GM18868 (cell line): ENCODE measurements around the gene RANGAP1.

Source experiments
- ATAC-seq: cut with Tn5 transposase; IDR thresholded peaks from one replicate; pipeline ENCODE4 v1.9.1; 2021; ENCODE audit warnings: mild to moderate bottlenecking, moderate library complexity; ENCODE audit not compliant: unreplicated experiment

The RANGAP1 gene

GRCh38 chr22:41238570-41239442 lies 47.2 kb downstream of the RANGAP1 start:
- no peak for ATAC-seq

GRCh38 chr22:41237707-41238569 lies 48.0 kb downstream of the RANGAP1 start:
- no peak for ATAC-seq

DNA sequence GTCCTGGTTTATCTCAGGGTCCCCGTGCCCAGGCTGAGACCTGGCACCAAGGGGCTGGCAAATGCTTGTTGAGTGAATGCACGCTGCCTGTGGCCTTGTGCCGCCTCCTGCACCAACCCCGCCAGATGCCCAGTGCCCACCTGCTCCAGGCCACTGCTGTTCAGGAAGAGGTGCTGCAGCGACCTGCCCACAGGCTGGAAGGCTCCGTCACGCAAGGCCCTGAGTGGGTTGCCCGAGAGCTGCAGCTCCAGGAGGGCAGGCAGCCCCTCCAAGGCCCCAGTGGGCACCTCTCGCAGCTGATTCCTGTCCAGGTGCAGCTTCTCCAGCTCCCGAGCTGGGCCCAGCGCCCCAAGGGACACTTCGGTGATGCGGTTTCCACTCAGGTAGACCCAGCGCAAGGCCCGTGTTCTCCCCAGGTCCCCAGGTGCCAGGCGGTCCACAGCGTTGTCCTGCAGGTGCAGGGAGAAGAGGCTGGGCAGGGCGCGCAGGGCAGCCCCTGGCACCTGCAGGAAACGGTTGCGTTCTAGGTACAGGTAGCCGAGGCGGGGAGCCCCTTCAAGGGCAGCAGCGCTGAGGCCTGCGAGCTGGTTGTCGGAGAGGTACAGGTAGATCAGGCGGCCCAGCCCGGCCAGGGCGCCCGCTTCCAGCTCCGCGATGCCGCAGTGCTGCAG lies 48.8 kb downstream of the RANGAP1 start:
- ATAC-seq = no peak

DNA sequence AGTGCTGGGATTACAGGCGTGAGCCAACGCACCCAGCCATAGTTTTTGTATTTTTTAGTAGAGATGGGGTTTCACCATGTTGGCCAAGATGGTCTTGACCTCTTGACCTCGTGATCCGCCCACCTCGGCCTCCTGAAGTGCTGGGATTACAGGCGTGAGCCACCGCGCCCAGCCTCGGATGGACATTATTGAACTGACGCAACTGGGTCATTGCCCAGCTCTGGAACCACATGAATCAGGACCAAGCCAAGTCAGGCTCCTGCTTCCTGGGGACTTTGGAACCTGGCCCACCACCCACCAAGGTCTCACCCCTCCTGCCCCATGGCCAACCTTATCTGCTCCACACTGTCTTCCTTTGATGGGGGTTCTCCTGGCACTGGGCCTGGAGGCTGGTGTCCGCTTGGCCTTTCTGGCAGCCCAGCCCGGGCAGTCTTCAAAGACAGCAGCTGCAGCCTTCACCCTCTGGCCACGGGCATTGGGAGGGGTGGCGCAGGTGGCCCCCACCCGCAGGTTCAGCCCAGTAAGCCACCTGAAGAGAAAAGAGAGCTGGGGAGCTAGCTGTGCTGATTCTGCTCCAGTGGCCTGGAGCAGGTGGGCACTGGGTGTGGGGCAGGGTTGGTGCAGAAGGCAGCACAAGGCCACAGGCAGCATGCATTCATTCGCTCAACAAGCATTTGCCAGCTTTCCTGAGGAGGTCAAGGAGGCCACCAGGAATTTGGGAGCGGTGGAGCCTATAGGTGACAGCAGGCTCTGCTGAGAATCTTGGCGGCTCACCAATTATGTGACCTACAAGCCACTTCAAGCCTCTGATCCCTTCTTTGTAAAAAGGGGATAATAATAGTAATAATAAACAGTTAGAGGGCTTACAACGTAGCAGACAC lies 50.9 kb downstream of the RANGAP1 start:
- no peak for ATAC-seq

DNA sequence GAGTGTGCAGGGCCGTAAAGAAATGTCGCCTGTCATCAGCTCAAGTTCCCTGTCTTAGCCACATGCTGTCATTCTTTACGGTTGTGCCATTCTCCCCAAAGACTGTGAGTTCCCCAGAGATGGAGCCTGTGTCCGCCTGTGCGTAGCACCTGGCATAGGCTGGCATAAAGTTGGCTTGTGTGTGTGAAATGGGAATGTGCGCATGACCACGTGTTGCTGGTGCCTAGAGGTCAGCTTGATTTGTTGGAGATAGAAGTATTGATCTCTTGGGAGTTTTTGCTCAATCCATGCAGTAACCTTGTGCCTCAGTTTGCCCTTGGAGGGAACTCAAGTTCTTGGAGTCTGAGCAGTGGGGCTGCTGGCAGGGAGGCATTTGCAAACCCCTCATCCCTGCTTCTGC lies 54.6 kb downstream of the RANGAP1 start:
- no peak for ATAC-seq

GRCh38 chr22:41230401-41230785 lies 55.6 kb downstream of the RANGAP1 start:
- no peak for ATAC-seq

- ATAC-seq = no peak
These were observed 56.1 kb downstream of the RANGAP1 start for GRCh38 chr22:41229730-41230400.

GRCh38 chr22:41229215-41229614 lies 56.8 kb downstream of the RANGAP1 start:
- no peak for ATAC-seq

DNA sequence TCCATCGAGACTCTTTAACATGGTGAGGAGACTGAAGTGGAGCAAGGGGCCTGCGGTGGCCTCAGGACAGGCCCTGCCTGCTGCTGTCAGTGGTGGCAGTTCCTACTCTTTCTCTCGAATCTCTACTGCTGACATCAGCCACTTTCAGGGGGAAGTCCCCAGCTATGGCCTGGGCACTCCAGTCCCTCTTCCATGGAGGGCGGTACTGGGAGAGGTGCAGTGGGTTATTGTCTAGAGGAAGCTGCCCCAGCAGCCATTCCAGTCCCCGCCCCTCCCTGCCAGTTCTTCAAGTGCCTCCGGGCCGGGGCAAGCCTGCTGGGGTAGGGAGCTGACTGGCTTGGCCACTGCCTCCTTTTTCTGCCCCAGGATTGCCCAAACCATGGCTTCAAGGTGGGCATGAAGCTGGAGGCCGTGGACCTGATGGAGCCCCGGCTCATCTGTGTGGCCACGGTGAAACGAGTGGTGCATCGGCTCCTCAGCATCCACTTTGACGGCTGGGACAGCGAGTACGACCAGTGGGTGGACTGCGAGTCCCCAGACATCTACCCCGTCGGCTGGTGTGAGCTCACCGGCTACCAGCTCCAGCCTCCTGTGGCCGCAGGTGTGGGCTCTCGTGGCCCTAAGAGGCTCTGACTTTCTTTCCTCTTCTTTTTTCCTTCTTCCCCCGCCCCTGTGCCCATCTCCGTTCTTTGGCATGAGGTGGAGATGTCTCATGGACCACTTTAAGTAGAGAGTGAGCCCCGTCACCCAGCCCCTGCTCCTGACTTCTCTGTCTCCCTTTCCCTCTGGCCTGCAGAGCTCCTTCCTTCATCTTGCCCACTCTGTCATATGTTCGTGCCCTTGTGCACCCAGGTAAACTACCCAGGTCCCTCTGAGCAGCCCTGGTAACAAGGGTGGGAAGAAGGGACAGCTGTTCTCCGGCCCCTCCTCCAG lies 59.0 kb downstream of the RANGAP1 start:
- ATAC-seq = no peak

- ATAC-seq = no peak
These were observed 62.5 kb downstream of the RANGAP1 start for GRCh38 chr22:41223535-41223934.

DNA sequence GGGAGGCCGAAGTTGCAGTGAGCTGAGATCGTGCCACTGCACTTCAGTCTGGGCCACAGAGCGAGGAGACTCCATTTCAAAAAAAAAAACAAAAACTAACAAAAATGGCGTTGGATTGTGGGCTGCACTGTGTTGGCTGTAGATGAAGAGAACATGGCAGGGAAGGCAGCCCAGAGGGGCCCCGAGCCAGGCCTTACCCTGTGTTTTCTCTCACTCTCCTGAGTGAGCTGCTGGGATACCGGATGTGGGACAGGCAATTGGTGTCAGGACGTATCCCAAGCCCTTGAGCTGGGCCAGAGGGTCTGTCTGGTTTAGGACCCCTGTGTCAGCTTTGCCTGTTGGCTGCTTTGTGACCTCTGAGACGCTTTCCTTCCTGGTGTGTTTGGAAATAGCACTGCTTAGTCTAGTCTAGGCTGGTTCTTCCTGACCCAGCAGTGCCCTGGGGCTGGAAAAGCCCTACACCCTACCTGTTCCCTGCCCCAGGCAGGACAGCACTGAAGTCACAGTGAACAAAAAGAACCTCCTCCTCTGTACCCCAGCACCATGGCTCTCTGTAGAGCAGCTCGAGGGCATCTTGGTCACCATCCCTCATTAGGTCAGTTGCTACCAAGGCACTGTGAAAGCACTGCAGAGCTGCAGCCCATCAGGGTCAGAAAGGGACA lies 63.0 kb downstream of the RANGAP1 start:
- ATAC-seq = no peak

- ATAC-seq = peak; percentile 53
These were observed 68.3 kb downstream of the RANGAP1 start for GRCh38 chr22:41217553-41218157.

DNA sequence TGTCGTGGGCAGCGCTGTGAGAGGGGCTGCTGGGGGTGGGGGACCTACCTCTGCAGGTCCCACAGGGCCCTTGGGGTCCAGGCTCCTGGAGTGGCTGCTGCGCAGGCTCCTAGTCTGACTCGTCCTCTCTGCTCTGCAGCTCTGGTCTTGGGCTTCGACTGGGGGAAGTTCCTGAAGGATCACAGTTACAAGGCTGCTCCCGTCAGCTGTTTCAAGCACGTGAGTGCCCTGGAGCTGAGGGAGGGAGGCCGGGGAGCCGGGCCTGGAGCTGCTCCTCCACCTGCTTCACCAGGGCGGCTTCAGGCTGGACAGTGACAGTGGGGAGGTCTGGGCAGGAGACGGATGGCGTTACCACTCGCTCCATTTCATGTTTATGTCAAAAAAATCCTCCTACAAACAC lies 69.0 kb downstream of the RANGAP1 start:
- no peak for ATAC-seq

GRCh38 chr22:41215926-41216325 lies 70.1 kb downstream of the RANGAP1 start:
- no peak for ATAC-seq

- ATAC-seq = no peak
These were observed 70.6 kb downstream of the RANGAP1 start for GRCh38 chr22:41215409-41215808.

DNA sequence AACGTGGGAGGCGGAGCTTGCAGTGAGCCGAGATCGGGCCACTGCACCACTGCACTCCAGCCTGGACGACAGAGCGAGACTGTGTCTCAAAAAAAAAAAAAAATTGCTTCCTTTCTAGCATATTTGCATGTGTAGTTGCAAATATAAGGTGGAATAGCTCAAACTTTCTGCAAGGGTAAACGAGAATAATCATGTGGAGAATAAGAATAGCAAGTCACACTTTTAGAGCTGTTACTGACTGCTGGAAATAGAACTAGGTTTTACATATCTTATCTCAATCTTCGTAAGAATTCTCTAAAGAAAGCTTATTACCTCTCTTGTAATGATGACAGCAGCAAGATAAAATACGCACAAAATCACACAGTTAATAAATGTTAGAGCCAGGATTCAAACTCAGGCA lies 79.3 kb downstream of the RANGAP1 start:
- no peak for ATAC-seq

- peak; percentile 98 for ATAC-seq
These were observed 80.7 kb downstream of the RANGAP1 start, which contains the start of gene L3MBTL2 for GRCh38 chr22:41204992-41205900. TSS of gene L3MBTL2 (plus strand) at chr22:41205312. CDS start at chr22:41205363, 51 bp downstream.
